ENCODE data around the gene GCK. TPM values are rescaled to one million over a fixed set of nuclear protein-coding genes. Genes with fewer than 3 reads are reported as not detected.

GCK gene
- total RNA-seq, 1 donor from 2014 or later = not detected

- Mint-ChIP-seq H3K27ac (ENCODE audit: unreplicated experiment) (no peak overlapping the region), H3K36me3 (ENCODE audit: low read depth, unreplicated experiment) (peaks cover 14% of the 10 kb centered on the region)
- TF ChIP-seq, protein P1, sequence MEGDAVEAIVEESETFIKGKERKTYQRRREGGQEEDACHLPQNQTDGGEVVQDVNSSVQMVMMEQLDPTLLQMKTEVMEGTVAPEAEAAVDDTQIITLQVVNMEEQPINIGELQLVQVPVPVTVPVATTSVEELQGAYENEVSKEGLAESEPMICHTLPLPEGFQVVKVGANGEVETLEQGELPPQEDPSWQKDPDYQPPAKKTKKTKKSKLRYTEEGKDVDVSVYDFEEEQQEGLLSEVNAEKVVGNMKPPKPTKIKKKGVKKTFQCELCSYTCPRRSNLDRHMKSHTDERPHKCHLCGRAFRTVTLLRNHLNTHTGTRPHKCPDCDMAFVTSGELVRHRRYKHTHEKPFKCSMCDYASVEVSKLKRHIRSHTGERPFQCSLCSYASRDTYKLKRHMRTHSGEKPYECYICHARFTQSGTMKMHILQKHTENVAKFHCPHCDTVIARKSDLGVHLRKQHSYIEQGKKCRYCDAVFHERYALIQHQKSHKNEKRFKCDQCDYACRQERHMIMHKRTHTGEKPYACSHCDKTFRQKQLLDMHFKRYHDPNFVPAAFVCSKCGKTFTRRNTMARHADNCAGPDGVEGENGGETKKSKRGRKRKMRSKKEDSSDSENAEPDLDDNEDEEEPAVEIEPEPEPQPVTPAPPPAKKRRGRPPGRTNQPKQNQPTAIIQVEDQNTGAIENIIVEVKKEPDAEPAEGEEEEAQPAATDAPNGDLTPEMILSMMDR (IDR thresholded peaks at IDR 0.05; ENCODE audit: unreplicated experiment) = no peak
Observed at GRCh38 chr7:44120395-44120794, 68.8 kb downstream of the GCK start.

GRCh38 chr7:44119829-44120380 lies 69.3 kb downstream of the GCK start:
- H3K36me3 Mint-ChIP-seq (ENCODE audit: low read depth, unreplicated experiment) = peaks cover 14% of the 10 kb centered on the region
- H3K27ac Mint-ChIP-seq (ENCODE audit: unreplicated experiment) = no peak overlapping the region
- H3K4me1 Mint-ChIP-seq (ENCODE audit: unreplicated experiment) = peaks cover 7% of the 10 kb centered on the region
- no peak for DNase-seq (ENCODE audit: low spot score)
- no peaks in the 10 kb centered on the region for H3K9me3 Mint-ChIP-seq (ENCODE audit: unreplicated experiment)
- H3K27me3 Mint-ChIP-seq (ENCODE audit: unreplicated experiment) = peaks cover 7% of the 10 kb centered on the region
- TF ChIP-seq, protein P1 (IDR thresholded peaks at IDR 0.05; ENCODE audit: unreplicated experiment) = no peak
- no peak overlapping the region for H3K4me3 Mint-ChIP-seq (ENCODE audit: unreplicated experiment)

More at GRCh38 chr7:44120395-44120794, 68.8 kb downstream of the GCK start:
- no peak for DNase-seq (ENCODE audit: low spot score)
- Mint-ChIP-seq H3K4me1 (ENCODE audit: unreplicated experiment) (peaks cover 7% of the 10 kb centered on the region), H3K9me3 (ENCODE audit: unreplicated experiment) (no peaks in the 10 kb centered on the region), H3K4me3 (ENCODE audit: unreplicated experiment) (no peak overlapping the region), H3K27me3 (ENCODE audit: unreplicated experiment) (peaks cover 9% of the 10 kb centered on the region)

- DNase-seq (ENCODE audit: low spot score) = no peak
- H3K4me1 Mint-ChIP-seq (ENCODE audit: unreplicated experiment) = peaks cover 4% of the 10 kb centered on the region
- no peaks in the 10 kb centered on the region for H3K9me3 Mint-ChIP-seq (ENCODE audit: unreplicated experiment)
- no peak overlapping the region for H3K4me3 Mint-ChIP-seq (ENCODE audit: unreplicated experiment)
- H3K27me3 Mint-ChIP-seq (ENCODE audit: unreplicated experiment) = peaks cover 7% of the 10 kb centered on the region
- TF ChIP-seq, protein P1 (IDR thresholded peaks at IDR 0.05; ENCODE audit: unreplicated experiment) = no peak
- no peak overlapping the region for H3K27ac Mint-ChIP-seq (ENCODE audit: unreplicated experiment)
- H3K36me3 Mint-ChIP-seq (ENCODE audit: low read depth, unreplicated experiment) = peaks cover 18% of the 10 kb centered on the region
Observed at GRCh38 chr7:44117801-44118429, 71.3 kb downstream of the GCK start.

DNA sequence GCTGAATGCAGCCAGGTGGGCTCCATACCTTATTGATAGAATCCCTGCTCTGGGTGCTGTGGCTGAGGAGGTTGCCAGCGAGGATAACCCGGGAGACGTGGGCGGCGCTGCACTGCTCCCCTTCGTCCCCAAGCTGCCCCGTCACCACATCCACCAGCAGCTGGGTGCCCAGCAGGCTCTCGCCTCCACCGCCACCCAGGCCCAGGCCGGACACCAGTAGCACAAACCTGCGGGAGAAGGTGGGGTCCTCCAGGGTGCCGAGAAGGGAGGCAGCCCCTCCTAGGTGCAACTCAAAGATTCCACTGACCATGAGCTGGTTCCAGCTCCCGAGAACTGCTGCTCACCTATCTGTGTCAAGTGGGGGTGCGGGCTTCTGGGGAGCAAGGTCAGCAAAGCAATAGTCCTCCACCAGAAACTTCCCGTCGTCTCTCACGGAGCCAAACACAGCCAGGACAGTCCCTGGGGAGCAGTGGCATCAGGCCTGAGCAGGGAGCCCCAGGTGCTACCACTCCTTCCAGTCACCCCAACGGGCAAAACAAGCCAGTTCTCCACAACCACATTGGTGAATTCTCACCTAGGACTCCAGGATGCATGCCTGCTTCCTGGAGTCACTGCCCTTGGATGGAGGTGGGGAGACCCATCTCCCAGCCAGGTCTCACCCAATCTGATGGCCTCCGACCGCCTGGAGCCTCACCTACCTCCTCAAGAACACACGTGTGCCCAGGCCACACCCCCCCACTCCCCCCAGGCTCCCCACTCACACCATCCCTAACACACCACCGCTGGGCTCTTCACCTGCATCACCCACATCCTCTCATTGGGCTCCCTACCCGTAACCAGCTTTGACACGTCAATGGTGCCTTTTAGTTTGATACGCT lies 72.2 kb downstream of the GCK start:
- Mint-ChIP-seq H3K9me3 (ENCODE audit: unreplicated experiment) (no peaks in the 10 kb centered on the region), H3K27me3 (ENCODE audit: unreplicated experiment) (peaks cover 8% of the 10 kb centered on the region), H3K4me1 (ENCODE audit: unreplicated experiment) (no peaks in the 10 kb centered on the region), H3K4me3 (ENCODE audit: unreplicated experiment) (no peak overlapping the region), H3K27ac (ENCODE audit: unreplicated experiment) (no peak overlapping the region), H3K36me3 (ENCODE audit: low read depth, unreplicated experiment) (peaks cover 18% of the 10 kb centered on the region)
- TF ChIP-seq, protein P1 (IDR thresholded peaks at IDR 0.05; ENCODE audit: unreplicated experiment) = no peak
- DNase-seq (ENCODE audit: low spot score) = no peak

Data from endothelial cell (in vitro differentiated cells).